HepG2 (cell line): ENCODE results near the gene PRSS50. TPM values are rescaled to one million over a fixed set of nuclear protein-coding genes. Genes with fewer than 3 reads are reported as not detected.

Experiments used
- ATAC-seq: fragments of 200-7000 bp; cut with Tn5 transposase; 3 replicates; pipeline ENCODE4 v1.9.1; 2020; ENCODE audit warnings: mild to moderate bottlenecking, moderate library complexity
- BruUV-seq: library from RNA; stranded (reverse); fragments of 400-500 nt; replicated peaks from 2 replicates; lab custom pipeline; 2021; lab: Mats Ljungman, UMichigan
- CTCF ChIA-PET: fragments of 300-600 bp; formaldehyde crosslinking; extraction: SDS; loops from one replicate; lab custom pipeline; 2021; ENCODE audit warnings: low total read pairs, inconsistent platforms, low intra/inter-chr PET ratio; lab: Yijun Ruan, JAX
- POLR2A ChIA-PET: fragments of 350-600 bp; sonication (Branson Sonifier 250); formaldehyde crosslinking; loops from one replicate; lab custom pipeline; 2020; ENCODE audit warnings: antibody characterized with exemption, inconsistent platforms; lab: Yijun Ruan, JAX
- DNase-seq: peaks from one replicate; pipeline ENCODE4 v3.0.0-alpha.2; 2015; ENCODE audit warnings: low spot score
- FAIRE-seq: peaks from 3 replicates; lab custom pipeline; 2011; peaks lifted over from hg19 to GRCh38; lab: Jason Lieb, UNC
- H2AFZ ChIP-seq: one replicate; pipeline ENCODE4 v1.6.1; 2011; ENCODE audit warnings: low read length, inconsistent platforms
- H3K27ac ChIP-seq: fragments of 300-600 bp; 3 replicates; pipeline ENCODE4 v1.8.0; 2011; ENCODE audit warnings: mixed run types, mild to moderate bottlenecking, mixed read lengths, low read length, inconsistent platforms; ENCODE audit not compliant: insufficient read depth; ENCODE audit errors: extremely low read length
- H3K27me3 ChIP-seq, 2 experiments: fragments of 200-600 bp in 1 of 2; 2 replicates in 1 of 2; 3 replicates in 1 of 2; pipeline versions ENCODE4 v1.6.0 to v1.8.0; 2011; ENCODE audit warnings: low read length in 2 of 2, mild to moderate bottlenecking in 2 of 2, moderate library complexity in 2 of 2, inconsistent platforms in 1 of 2; ENCODE audit not compliant: insufficient read depth in 2 of 2, control insufficient read depth in 1 of 2
- H3K36me3 ChIP-seq, 2 experiments: fragments of 200-600 bp in 1 of 2; replicated peaks in 1 of 2; 2 replicates in 1 of 2; 3 replicates in 1 of 2; pipeline versions ENCODE4 v1.5.1 to v1.8.0; 2011; ENCODE audit warnings: low read length in 2 of 2, inconsistent platforms in 1 of 2; ENCODE audit not compliant: insufficient read depth in 2 of 2, control insufficient read depth in 1 of 2
- H3K4me1 ChIP-seq: 2 replicates; pipeline ENCODE4 v1.5.1; 2012; ENCODE audit warnings: low read length, inconsistent platforms; ENCODE audit not compliant: insufficient read depth
- H3K4me2 ChIP-seq: 2 replicates; pipeline ENCODE4 v1.6.0; 2011; ENCODE audit warnings: low read depth, low read length, inconsistent platforms
- H3K4me3 ChIP-seq, 3 experiments: fragments of 200-600 bp in 1 of 3; sonication (generic), shearing (Covaris generic) in 1 of 3; replicated peaks in 1 of 3; 2 replicates each; pipeline ENCODE4 v1.5.1; 2011 to 2016; ENCODE audit warnings: low read length in 3 of 3, inconsistent platforms in 2 of 3, low read depth in 2 of 3, mild to moderate bottlenecking in 2 of 3, control low read depth in 1 of 3, mixed read lengths in 1 of 3; ENCODE audit not compliant: insufficient read depth in 1 of 3
- H3K79me2 ChIP-seq: one replicate; pipeline ENCODE4 v1.6.1; 2011; ENCODE audit warnings: low read length, inconsistent platforms; ENCODE audit not compliant: insufficient read depth
- H3K9ac ChIP-seq: 2 replicates; pipeline ENCODE4 v1.6.0; 2011; ENCODE audit warnings: mild to moderate bottlenecking, low read depth, low read length, inconsistent platforms; ENCODE audit not compliant: insufficient read depth
- H3K9me3 ChIP-seq: 2 replicates; pipeline ENCODE4 v1.5.1; 2012; ENCODE audit warnings: mild to moderate bottlenecking, low read length
- H4K20me1 ChIP-seq: 2 replicates; pipeline ENCODE4 v1.6.0; 2011; ENCODE audit warnings: inconsistent platforms, mild to moderate bottlenecking, low read length, moderate library complexity; ENCODE audit not compliant: insufficient read depth
- ATF7-NPFF ChIP-seq: sonication (generic); formaldehyde crosslinking; IDR thresholded peaks from 2 replicates; pipeline ENCODE4 v1.8.1; 2023; ENCODE audit warnings: mild to moderate bottlenecking, low read depth, missing genetic modification reagents, moderate library complexity
- CCDC6 ChIP-seq: sonication (generic); formaldehyde crosslinking; IDR thresholded peaks from 2 replicates; pipeline ENCODE4 v1.8.1; 2022; ENCODE audit warnings: mild to moderate bottlenecking, missing genetic modification reagents, moderate library complexity
- EZH2 ChIP-seq: conservative IDR thresholded peaks from 2 replicates; pipeline ENCODE4 v1.6.1; 2012; ENCODE audit warnings: mild to moderate bottlenecking, low read depth, low read length, moderate library complexity
- MIER2 ChIP-seq: IDR thresholded peaks from 2 replicates; pipeline ENCODE4 v1.6.1; 2016; ENCODE audit warnings: missing biosample characterization, missing genetic modification reagents
- NBN ChIP-seq: fragments of 450-650 bp; conservative IDR thresholded peaks from 2 replicates; pipeline ENCODE4 v1.6.1; 2017
- NFE2 ChIP-seq: sonication (generic); formaldehyde crosslinking; IDR thresholded peaks from 2 replicates; pipeline ENCODE4 v1.4.0; 2020; ENCODE audit warnings: missing genetic modification reagents
- POGZ ChIP-seq: sonication (generic); formaldehyde crosslinking; IDR thresholded peaks from 2 replicates; pipeline ENCODE4 v1.4.0; 2020; ENCODE audit warnings: mild to moderate bottlenecking, missing genetic modification reagents
- SIX1 ChIP-seq: sonication (generic); formaldehyde crosslinking; IDR thresholded peaks from 2 replicates; pipeline ENCODE4 v1.4.0; 2020; ENCODE audit warnings: missing genetic modification reagents, borderline replicate concordance
- SMAD9 ChIP-seq: sonication (generic); formaldehyde crosslinking; IDR thresholded peaks from 2 replicates; pipeline ENCODE4 v1.5.1; 2020; ENCODE audit warnings: mild to moderate bottlenecking, missing genetic modification reagents
- U2AF2 ChIP-seq: fragments of 200-400 bp; formaldehyde crosslinking; IDR thresholded peaks from 2 replicates; pipeline ENCODE4 v1.6.1; 2017; ENCODE audit warnings: low read depth, mild to moderate bottlenecking, low read length
- ZNF275 ChIP-seq: sonication (generic); formaldehyde crosslinking; IDR thresholded peaks from 2 replicates; pipeline ENCODE4 v1.8.0; 2022; ENCODE audit warnings: missing genetic modification reagents, mild to moderate bottlenecking, inconsistent platforms, borderline replicate concordance
- ZNF367 ChIP-seq: sonication (generic); formaldehyde crosslinking; IDR thresholded peaks from 2 replicates; pipeline ENCODE4 v1.4.0; 2020; ENCODE audit warnings: missing genetic modification reagents, borderline replicate concordance
- ZNF441 ChIP-seq: sonication (generic); formaldehyde crosslinking; IDR thresholded peaks from 2 replicates; pipeline ENCODE4 v1.7.0; 2021; ENCODE audit warnings: missing genetic modification reagents, borderline replicate concordance
- ZNF468 ChIP-seq: sonication (generic); formaldehyde crosslinking; IDR thresholded peaks from 2 replicates; pipeline ENCODE4 v1.8.0; 2022; ENCODE audit warnings: mild to moderate bottlenecking, moderate library complexity, missing genetic modification reagents
- ZNF576 ChIP-seq: sonication (generic); formaldehyde crosslinking; IDR thresholded peaks from 2 replicates; pipeline ENCODE4 v1.4.0; 2020; ENCODE audit warnings: mild to moderate bottlenecking, missing genetic modification reagents
- ZNF766 ChIP-seq: sonication (generic); formaldehyde crosslinking; IDR thresholded peaks from 2 replicates; pipeline ENCODE4 v1.5.0; 2020; ENCODE audit warnings: missing genetic modification reagents, borderline replicate concordance
- ZNF784 ChIP-seq: sonication (generic); formaldehyde crosslinking; IDR thresholded peaks from 2 replicates; pipeline ENCODE4 v1.5.1; 2020; ENCODE audit warnings: missing genetic modification reagents, mild to moderate bottlenecking, borderline replicate concordance
- WGBS: methylation state at CpG from one replicate; pipeline ENCODE4 v1.1.6; 2017; ENCODE audit warnings: low lambda C conversion rate; 5-methylcytosine and 5-hydroxymethylcytosine counted together
- in situ Hi-C: cut with HindIII; loops from 2 replicates; pipeline ENCODE4 v1.10.0; 2017; ENCODE audit warnings: low pct_unique_long_range_greater_than_20kb; ENCODE audit not compliant: extremely low pct_ligation_motif_present
- intact Hi-C: fragments of 100-400 bp; cut with micrococcal nuclease; formaldehyde crosslinking; loops from one replicate; pipeline ENCODE4 v1.10.0; 2022; ENCODE audit not compliant: unreplicated experiment
- polyA plus RNA-seq, 8 experiments: library from polyadenylated mRNA; depleted of rRNA in 3 of 8; stranded (reverse) in 7 of 8; unstranded in 1 of 8; fragments of >200 nt; fragmentation: Illumina TruSeq in 4 of 8; extraction: Trizol in 4 of 8; gene quantifications; 2 replicates each; pipeline versions ENCODE4 v1.2.1 to v1.2.3, GENCODE V29; 2011 to 2016; ENCODE audit warnings: low read depth in 4 of 8, missing spikeins in 1 of 8, mixed read lengths in 1 of 8; ENCODE audit not compliant: insufficient read depth in 1 of 8
- total RNA-seq, 5 experiments: library from RNA; depleted of rRNA; stranded (reverse); fragments of >200 nt; fragmentation: Illumina TruSeq; extraction: Trizol; gene quantifications; 2 replicates each; pipeline ENCODE4 v1.2.3, GENCODE V29; 2016; ENCODE audit warnings: low read depth in 1 of 5
- TF ChIP-seq, protein P1 (sequence below): sonication (generic); formaldehyde crosslinking; IDR thresholded peaks from 2 replicates; pipeline ENCODE4 v1.4.0; 2020; ENCODE audit warnings: missing genetic modification reagents
- TF ChIP-seq, protein P2 (sequence below): sonication (generic); formaldehyde crosslinking; IDR thresholded peaks from 2 replicates; pipeline ENCODE4 v1.5.1; 2020; ENCODE audit warnings: missing genetic modification reagents, mild to moderate bottlenecking, borderline replicate concordance

PRSS50 gene
- total and polyA plus RNA-seq, 2 of the 13 experiments (the other 11 are each of a cell fraction or from before 2014, with no cell fraction given) = not detected

- Histone ChIP-seq H3K27me3 (peaks cover 4 to 56% of the 10 kb centered on the region in 2 experiments; a peak in 4 of 5 replicates), H3K9me3 (no peaks in the 10 kb centered on the region), H2AFZ (no peak overlapping the region), H3K27ac (no peak overlapping the region), H3K4me2 (no peak overlapping the region), H3K4me1 (no peaks in the 10 kb centered on the region), H3K79me2 (no peaks in the 10 kb centered on the region), H3K4me3 (no peak overlapping the region), H3K36me3 (no peaks in the 10 kb centered on the region), H4K20me1 (no peaks in the 10 kb centered on the region), H3K9ac (no peak overlapping the region)
- TF ChIP-seq ZNF275 (CRISPR knock-in tag) = no peak
- no peak for TF ChIP-seq ZNF784 (CRISPR knock-in tag)
- TF ChIP-seq, protein P1, sequence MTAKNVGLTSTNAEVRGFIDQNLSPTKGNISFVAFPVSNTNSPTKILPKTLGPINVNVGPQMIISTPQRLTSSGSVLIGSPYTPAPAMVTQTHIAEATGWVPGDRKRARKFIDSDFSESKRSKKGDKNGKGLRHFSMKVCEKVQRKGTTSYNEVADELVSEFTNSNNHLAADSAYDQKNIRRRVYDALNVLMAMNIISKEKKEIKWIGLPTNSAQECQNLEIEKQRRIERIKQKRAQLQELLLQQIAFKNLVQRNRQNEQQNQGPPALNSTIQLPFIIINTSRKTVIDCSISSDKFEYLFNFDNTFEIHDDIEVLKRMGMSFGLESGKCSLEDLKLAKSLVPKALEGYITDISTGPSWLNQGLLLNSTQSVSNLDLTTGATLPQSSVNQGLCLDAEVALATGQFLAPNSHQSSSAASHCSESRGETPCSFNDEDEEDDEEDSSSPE (CRISPR knock-in tag) = no peak
- no peak for TF ChIP-seq ZNF766
- TF ChIP-seq NBN = no peak
- TF ChIP-seq ZNF468 (CRISPR knock-in tag) = no peak
- no peak for TF ChIP-seq ZNF367 (CRISPR knock-in tag)
- TF ChIP-seq U2AF2 = no peak
- TF ChIP-seq ATF7-NPFF (CRISPR knock-in tag) = no peak
- no peak for TF ChIP-seq ZNF441
- TF ChIP-seq, protein P2, sequence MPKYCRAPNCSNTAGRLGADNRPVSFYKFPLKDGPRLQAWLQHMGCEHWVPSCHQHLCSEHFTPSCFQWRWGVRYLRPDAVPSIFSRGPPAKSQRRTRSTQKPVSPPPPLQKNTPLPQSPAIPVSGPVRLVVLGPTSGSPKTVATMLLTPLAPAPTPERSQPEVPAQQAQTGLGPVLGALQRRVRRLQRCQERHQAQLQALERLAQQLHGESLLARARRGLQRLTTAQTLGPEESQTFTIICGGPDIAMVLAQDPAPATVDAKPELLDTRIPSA (CRISPR knock-in tag) = no peak
- no peak for TF ChIP-seq ZNF576 (CRISPR knock-in tag)
- no peak for TF ChIP-seq CCDC6 (CRISPR knock-in tag)
- TF ChIP-seq NFE2 = no peak
- no peak for TF ChIP-seq POGZ
- TF ChIP-seq EZH2 = no peak
- TF ChIP-seq SMAD9 (CRISPR knock-in tag) = no peak
- TF ChIP-seq MIER2 (CRISPR knock-in tag) = no peak
- TF ChIP-seq SIX1 = no peak
- intact Hi-C loops (no loop called here), in situ Hi-C loops (no loop called here)
- ChIA-PET POLR2A (no interaction called here), CTCF (no interaction called here)
- DNase-seq = no peak
- BruUV-seq = no TSS peak
- no peak for FAIRE-seq
- no peak for ATAC-seq
- 42% methylated on average over 3 of the region's 10 CpGs for WGBS
These were observed 36.3 kb downstream of the PRSS50 start for GRCh38 chr3:46681387-46681786.
